K562 (cell line): ENCODE measurements around the gene SCTR. TPM values are rescaled to one million over a fixed set of nuclear protein-coding genes. Genes with fewer than 3 reads are reported as not detected.

ENCODE experiments used
- ATAC-seq: fragments of 200-7000 bp; cut with Tn5 transposase; 3 replicates; pipeline ENCODE4 v1.9.1; 2020; ENCODE audit warnings: moderate library complexity
- BruUV-seq: library from RNA; stranded (reverse); fragments of 400-500 nt; replicated peaks from 2 replicates; lab custom pipeline; 2021; lab: Mats Ljungman, UMichigan
- CTCF ChIA-PET: fragments of 300-600 bp; formaldehyde crosslinking; extraction: SDS; loops from one replicate; lab custom pipeline; 2021; ENCODE audit warnings: low intra/inter-chr PET ratio; lab: Yijun Ruan, JAX
- POLR2A ChIA-PET: fragments of 300-600, 350-650 bp; sonication (Branson Sonifier 250); formaldehyde crosslinking; extraction: SDS; loops from one replicate; lab custom pipeline; 2021; ENCODE audit warnings: antibody characterized with exemption, inconsistent platforms; lab: Yijun Ruan, JAX
- DNase-seq, 4 experiments: peaks; one replicate each; pipeline versions ENCODE4 v3.0.0 to v3.0.0-alpha.2; 2011 to 2018; ENCODE audit warnings: low spot score in 3 of 4, mixed read lengths in 3 of 4; ENCODE audit errors: extremely low read depth in 1 of 4
- FAIRE-seq: peaks from 2 replicates; lab custom pipeline; 2011; peaks lifted over from hg19 to GRCh38; lab: Jason Lieb, UNC
- H2AFZ ChIP-seq: 2 replicates; pipeline ENCODE4 v1.6.0; 2011; ENCODE audit warnings: low read depth, low read length, control low read depth, inconsistent platforms
- H3K27ac ChIP-seq: fragments of 200-600 bp; 3 replicates; pipeline ENCODE4 v1.8.0; 2011; ENCODE audit warnings: low read depth, mild to moderate bottlenecking, control low read depth, inconsistent platforms, low read length, moderate library complexity, mixed read lengths; ENCODE audit errors: extremely low read depth
- H3K27me3 ChIP-seq, 2 experiments: fragments of 300-600 bp in 1 of 2; 2 replicates in 1 of 2; 3 replicates in 1 of 2; pipeline versions ENCODE4 v1.6.0 to v1.8.0; 2011; ENCODE audit warnings: inconsistent platforms in 2 of 2, low read length in 2 of 2, mild to moderate bottlenecking in 1 of 2, mixed read lengths in 1 of 2, moderate library complexity in 1 of 2; ENCODE audit not compliant: control insufficient read depth in 2 of 2, insufficient read depth in 2 of 2
- H3K36me3 ChIP-seq: fragments of 300-600 bp; 3 replicates; pipeline ENCODE4 v1.8.0; 2011; ENCODE audit warnings: mild to moderate bottlenecking, low read length, inconsistent platforms; ENCODE audit not compliant: control insufficient read depth, insufficient read depth
- H3K4me1 ChIP-seq, 2 experiments: fragments of 200-600 bp in 1 of 2; replicated peaks in 1 of 2; 2 replicates in 1 of 2; 3 replicates in 1 of 2; pipeline versions ENCODE4 v1.5.1 to v1.8.0; 2011; ENCODE audit warnings: inconsistent platforms in 2 of 2, low read length in 2 of 2, mild to moderate bottlenecking in 1 of 2, mixed read lengths in 1 of 2, moderate library complexity in 1 of 2; ENCODE audit not compliant: control insufficient read depth in 2 of 2, insufficient read depth in 2 of 2
- H3K4me2 ChIP-seq: 2 replicates; pipeline ENCODE4 v1.6.1; 2011; ENCODE audit warnings: low read length, control low read depth, inconsistent platforms, mixed read lengths; ENCODE audit not compliant: insufficient read depth
- H3K4me3 ChIP-seq: fragments of 200-600 bp; sonication (generic), shearing (Covaris generic); 2 replicates; pipeline ENCODE4 v1.5.1; 2016; ENCODE audit warnings: control low read depth, inconsistent platforms
- H3K79me2 ChIP-seq: fragments of 200-600 bp; 3 replicates; pipeline ENCODE4 v1.8.0; 2011; ENCODE audit warnings: low read length, inconsistent platforms; ENCODE audit not compliant: control insufficient read depth, insufficient read depth
- H3K9ac ChIP-seq, 2 experiments: 2 replicates each; pipeline versions ENCODE4 v1.6.0 to v1.6.1; 2011; ENCODE audit warnings: low read depth in 2 of 2, low read length in 2 of 2, control low read depth in 1 of 2, inconsistent platforms in 1 of 2, mild to moderate bottlenecking in 1 of 2, mixed read lengths in 1 of 2; ENCODE audit not compliant: insufficient read depth in 1 of 2
- H3K9me1 ChIP-seq: one replicate; pipeline ENCODE4 v1.6.0; 2011; ENCODE audit warnings: inconsistent platforms, mild to moderate bottlenecking, low read length, moderate library complexity; ENCODE audit not compliant: control insufficient read depth, insufficient read depth
- H3K9me3 ChIP-seq: replicated peaks from 2 replicates; pipeline ENCODE4 v1.5.1; 2011; ENCODE audit warnings: low read depth, low read length, inconsistent platforms; ENCODE audit not compliant: control insufficient read depth, insufficient read depth
- H4K20me1 ChIP-seq: replicated peaks from 2 replicates; pipeline ENCODE4 v1.6.1; 2011; ENCODE audit warnings: low read length, inconsistent platforms, mixed read lengths; ENCODE audit not compliant: control insufficient read depth, insufficient read depth
- DIDO1 ChIP-seq: fragments of 450-650 bp; IDR thresholded peaks from 2 replicates; pipeline ENCODE4 v1.6.1; 2016; ENCODE audit warnings: low read depth, missing biosample characterization, missing genetic modification characterization
- FOSL1 ChIP-seq: fragments of 200-800 bp; sonication (Bioruptor generic); conservative IDR thresholded peaks from 2 replicates; pipeline ENCODE4 v1.6.1; 2016; ENCODE audit warnings: missing genetic modification characterization, missing compliant biosample characterization
- JUND ChIP-seq, 2 experiments: IDR thresholded peaks; 2 replicates in 1 of 2; 3 replicates in 1 of 2; pipeline ENCODE4 v1.6.1; 2011; ENCODE audit warnings: borderline replicate concordance in 2 of 2, low read depth in 2 of 2, low read length in 2 of 2, improper control_type of control experiment in 1 of 2, missing biosample characterization in 1 of 2, missing genetic modification characterization in 1 of 2, missing genetic modification reagents in 1 of 2
- MEIS2 ChIP-seq: fragments of 450-650 bp; IDR thresholded peaks from 2 replicates; pipeline ENCODE4 v1.6.1; 2014; ENCODE audit warnings: mild to moderate bottlenecking; ENCODE audit not compliant: partially characterized antibody
- POU5F1 ChIP-seq: fragments of 150-350 bp; IDR thresholded peaks from 2 replicates; pipeline ENCODE4 v1.6.1; 2014; ENCODE audit warnings: borderline replicate concordance, low read length, low read depth, mild to moderate bottlenecking; ENCODE audit not compliant: partially characterized antibody
- SIN3A ChIP-seq, 2 experiments: fragments of 150-350 bp in 1 of 2; IDR thresholded peaks; 2 replicates each; pipeline ENCODE4 v1.6.1; 2011 to 2016; ENCODE audit warnings: borderline replicate concordance in 2 of 2, low read depth in 2 of 2, low read length in 2 of 2, mild to moderate bottlenecking in 2 of 2, moderate library complexity in 2 of 2; ENCODE audit not compliant: control insufficient read depth in 1 of 2
- ZNF507 ChIP-seq: conservative IDR thresholded peaks from 2 replicates; pipeline ENCODE4 v1.6.1; 2017; ENCODE audit warnings: missing genetic modification characterization, missing compliant biosample characterization
- WGBS: fragments of 100-300 bp; shearing (Covaris generic); methylation state at CpG from one replicate; pipeline ENCODE4 v1.1.6; 2016; ENCODE audit warnings: low coverage, mixed read lengths; ENCODE audit not compliant: insufficient coverage; ENCODE audit errors: missing lambda C conversion rate; 5-methylcytosine and 5-hydroxymethylcytosine counted together
- in situ Hi-C: fragments of 300-500 bp; cut with MboI; formaldehyde crosslinking; loops from 4 replicates; pipeline ENCODE4 v1.15.0; 2018; ENCODE audit warnings: inconsistent platforms, mixed read lengths
- intact Hi-C: fragments of 100-400 bp; cut with micrococcal nuclease; formaldehyde crosslinking; loops from 2 replicates; pipeline ENCODE4 v1.14.2; 2022
- polyA plus RNA-seq, 8 experiments: library from polyadenylated mRNA; depleted of rRNA in 4 of 8; stranded (reverse) in 5 of 8; unstranded in 3 of 8; fragments of >200 nt; fragmentation: Nextera tagmentation in 2 of 8; fragmentation: Illumina TruSeq in 1 of 8; extraction: Ambion mirVana in 2 of 8; extraction: Trizol in 1 of 8; gene quantifications; 2 replicates each; pipeline versions ENCODE4 v1.2.1 to v1.2.3, GENCODE V29; 2011 to 2014; ENCODE audit warnings: inconsistent platforms in 1 of 8, missing spikeins in 1 of 8
- total RNA-seq, 7 experiments: library from RNA; depleted of rRNA in 6 of 7; stranded (reverse); fragments of >200 nt in 6 of 7; fragmentation: Illumina TruSeq in 2 of 7; extraction: Trizol in 2 of 7; gene quantifications; 2 replicates each; pipeline versions ENCODE4 v1.2.1 to v1.2.3, GENCODE V29; 2011 to 2021; ENCODE audit warnings: low replicate concordance in 1 of 7
- TF ChIP-seq, protein P1 (sequence below), 2 experiments: IDR thresholded peaks in 1 of 2; conservative IDR thresholded peaks in 1 of 2; 2 replicates each; pipeline ENCODE4 v1.6.1; 2016; ENCODE audit warnings: low read depth in 2 of 2, mild to moderate bottlenecking in 1 of 2, missing compliant biosample characterization in 1 of 2, missing genetic modification characterization in 1 of 2, moderate library complexity in 1 of 2
- TF ChIP-seq, protein P2 (sequence below): fragments of 250-450 bp; sonication (Bioruptor Pico); IDR thresholded peaks from 2 replicates; pipeline ENCODE4 v1.5.0; 2021

SCTR gene
- total and polyA plus RNA-seq, 9 of the 15 experiments (the other 6 are each of a cell fraction or from before 2014, with no cell fraction given) = not detected

DNA sequence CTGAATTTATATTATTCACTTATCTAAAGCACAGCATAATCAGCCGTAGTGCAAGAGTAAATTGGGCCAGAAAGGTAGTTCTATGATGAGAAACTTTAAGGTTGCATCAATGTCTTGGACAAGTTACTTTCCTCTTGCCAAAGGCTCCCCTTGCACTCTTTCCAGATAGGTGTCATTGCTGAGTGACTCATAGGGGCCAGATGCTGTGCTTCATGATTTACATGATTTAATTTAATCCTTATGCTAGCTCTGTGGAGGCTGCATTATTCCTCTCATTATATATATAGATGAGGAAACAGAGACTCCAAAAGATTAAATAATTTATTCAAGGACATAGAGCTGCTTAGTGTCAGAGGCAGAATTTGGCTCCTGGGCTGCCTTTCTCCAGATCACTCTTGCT is 25.0 kb upstream of the SCTR start:
- Histone ChIP-seq H3K27me3 (no peaks in the 10 kb centered on the region), H4K20me1 (no peaks in the 10 kb centered on the region), H2AFZ (no peak overlapping the region), H3K9ac (no peak overlapping the region), H3K27ac (no peak overlapping the region), H3K9me3 (no peaks in the 10 kb centered on the region), H3K36me3 (no peaks in the 10 kb centered on the region), H3K4me3 (no peak overlapping the region), H3K79me2 (no peaks in the 10 kb centered on the region), H3K9me1 (no peaks in the 10 kb centered on the region), H3K4me2 (no peak overlapping the region), H3K4me1 (peaks cover 13 to 14% of the 10 kb centered on the region in 2 experiments)
- ATAC-seq (no peak), FAIRE-seq (no peak), DNase-seq (no peak)
- POLR2A ChIA-PET = interaction anchor here (0.7 to 1.4 kb wide), 2 partner anchors 16 to 1531 kb away, joined by 3 read pairs; no protein-coding TSS in a partner anchor
- in situ Hi-C loops = no loop called here
- intact Hi-C loops = no loop called here
- WGBS = 14% methylated on average over 1 of the region's 1 CpG
- peak; percentile 28; the same call in 1 of the 2 replicates for TF ChIP-seq FOSL1 (tag)
- 0 out of 2 replicates have a peak, but pooled peaks have one; percentile 5 for TF ChIP-seq JUND (IDR thresholded peaks at IDR 0.05; ENCODE audit: borderline replicate concordance, low read depth, low read length)
- TF ChIP-seq JUND (tag; IDR thresholded peaks at IDR 0.05; ENCODE audit: borderline replicate concordance, low read depth, low read length) = no peak
- no peak for TF ChIP-seq DIDO1 (tag)
- BruUV-seq = no TSS peak
- CTCF ChIA-PET = no interaction called here

DNA sequence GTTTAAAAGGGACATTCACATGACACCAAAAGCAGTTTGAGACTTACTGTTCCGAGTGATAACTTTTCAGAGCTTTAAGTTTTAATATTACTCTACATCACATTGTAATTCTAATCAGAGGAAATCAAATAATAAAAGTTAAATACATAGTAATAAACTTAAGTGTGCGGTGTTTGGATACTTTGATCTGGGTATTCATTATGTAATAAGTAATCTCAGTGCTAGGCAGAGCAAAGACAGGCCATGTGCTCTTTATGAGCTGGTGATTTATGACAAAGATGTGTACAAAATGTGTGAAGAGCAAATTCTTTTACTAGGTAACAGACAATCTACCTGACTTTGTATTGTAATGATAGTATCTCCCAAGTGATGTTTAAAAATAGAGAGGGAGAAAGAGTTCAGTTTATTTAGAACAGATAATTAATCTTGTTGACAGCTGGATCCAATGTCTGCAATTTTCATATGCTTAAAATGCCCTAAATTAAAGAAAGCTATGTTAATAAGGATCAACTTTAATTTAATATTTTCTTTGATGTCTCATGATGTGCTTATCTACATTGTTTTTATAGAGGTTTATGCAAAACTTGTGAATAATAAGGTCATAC is 24.3 kb upstream of the SCTR start:
- Histone ChIP-seq H3K9me1 (no peaks in the 10 kb centered on the region), H3K4me3 (no peak overlapping the region), H3K9me3 (no peaks in the 10 kb centered on the region), H2AFZ (no peak overlapping the region), H3K36me3 (no peaks in the 10 kb centered on the region), H3K9ac (no peak overlapping the region), H4K20me1 (0 out of 2 replicates have a peak, but pooled peaks cover 3% of the 10 kb centered on the region), H3K79me2 (no peaks in the 10 kb centered on the region), H3K27ac (no peak overlapping the region), H3K4me2 (no peak overlapping the region), H3K27me3 (no peaks in the 10 kb centered on the region), H3K4me1 (peaks cover 13 to 16% of the 10 kb centered on the region in 2 experiments)
- intact Hi-C loops = no loop called here
- CTCF ChIA-PET = no interaction called here
- no peak for FAIRE-seq
- POLR2A ChIA-PET = interaction anchor here (0.6 to 1.4 kb wide), 3 partner anchors 17 to 1531 kb away, joined by 3 to 4 read pairs (median 3); no protein-coding TSS in a partner anchor
- in situ Hi-C loops = no loop called here
- no TSS peak for BruUV-seq
- no peak for DNase-seq
- 55% methylated on average over 2 of the region's 2 CpGs for WGBS
- no peak for ATAC-seq
- TF ChIP-seq, protein P1, sequence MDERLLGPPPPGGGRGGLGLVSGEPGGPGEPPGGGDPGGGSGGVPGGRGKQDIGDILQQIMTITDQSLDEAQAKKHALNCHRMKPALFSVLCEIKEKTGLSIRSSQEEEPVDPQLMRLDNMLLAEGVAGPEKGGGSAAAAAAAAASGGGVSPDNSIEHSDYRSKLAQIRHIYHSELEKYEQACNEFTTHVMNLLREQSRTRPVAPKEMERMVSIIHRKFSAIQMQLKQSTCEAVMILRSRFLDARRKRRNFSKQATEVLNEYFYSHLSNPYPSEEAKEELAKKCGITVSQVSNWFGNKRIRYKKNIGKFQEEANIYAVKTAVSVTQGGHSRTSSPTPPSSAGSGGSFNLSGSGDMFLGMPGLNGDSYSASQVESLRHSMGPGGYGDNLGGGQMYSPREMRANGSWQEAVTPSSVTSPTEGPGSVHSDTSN (CRISPR knock-in tag; IDR thresholded peaks at IDR 0.05; ENCODE audit: low read depth) = no peak
- TF ChIP-seq, protein P1 (tag; conservative IDR thresholded peaks at IDR 0.05; ENCODE audit: low read depth) = peak; percentile 66
- TF ChIP-seq MEIS2 (peak; percentile 60), ZNF507 (tag) (no peak), SIN3A (IDR thresholded peaks at IDR 0.05; ENCODE audit: borderline replicate concordance in 2 of 2, control insufficient read depth in 1 of 2, low read depth in 2 of 2, low read length in 2 of 2) (no peak), POU5F1 (no peak)
- TF ChIP-seq, protein P2, sequence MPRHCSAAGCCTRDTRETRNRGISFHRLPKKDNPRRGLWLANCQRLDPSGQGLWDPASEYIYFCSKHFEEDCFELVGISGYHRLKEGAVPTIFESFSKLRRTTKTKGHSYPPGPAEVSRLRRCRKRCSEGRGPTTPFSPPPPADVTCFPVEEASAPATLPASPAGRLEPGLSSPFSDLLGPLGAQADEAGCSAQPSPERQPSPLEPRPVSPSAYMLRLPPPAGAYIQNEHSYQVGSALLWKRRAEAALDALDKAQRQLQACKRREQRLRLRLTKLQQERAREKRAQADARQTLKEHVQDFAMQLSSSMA (CRISPR knock-in tag) = no peak
